ENCODE data around the gene LAMTOR1.
"Not testable (repeated sequence)": the region's sequence is repeated elsewhere in the genome, so short reads cannot be mapped to it uniquely, and the experiment has no call there.

LAMTOR1 gene

DNA sequence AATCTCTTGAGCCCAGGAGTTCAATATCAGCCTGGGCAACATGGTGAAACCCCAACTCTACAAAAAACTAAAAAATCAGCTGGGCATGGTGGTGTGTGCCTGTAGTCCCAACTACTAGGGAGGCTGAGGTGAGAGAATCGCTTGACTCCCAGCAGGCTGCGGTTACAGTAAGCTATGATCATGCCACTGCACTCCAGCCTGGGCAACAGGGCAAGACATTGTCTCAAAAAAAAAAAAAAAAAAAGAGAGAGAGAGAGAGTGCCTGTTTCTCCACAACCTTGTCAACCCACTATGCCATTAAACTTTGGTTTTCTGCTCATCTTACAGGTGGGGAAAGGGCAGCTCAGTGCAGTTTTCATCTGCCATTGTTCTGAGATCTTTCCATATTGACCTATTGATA is 37.6 kb upstream of the LAMTOR1 start:
- H3K4me3 ChIP-seq (ENCODE audit: low read depth, low read length): no peak overlapping the region
- in situ Hi-C loops (cut with HindIII; ENCODE audit: low sequenced_read_pairs): no loop called here
- TF ChIP-seq, protein P1, sequence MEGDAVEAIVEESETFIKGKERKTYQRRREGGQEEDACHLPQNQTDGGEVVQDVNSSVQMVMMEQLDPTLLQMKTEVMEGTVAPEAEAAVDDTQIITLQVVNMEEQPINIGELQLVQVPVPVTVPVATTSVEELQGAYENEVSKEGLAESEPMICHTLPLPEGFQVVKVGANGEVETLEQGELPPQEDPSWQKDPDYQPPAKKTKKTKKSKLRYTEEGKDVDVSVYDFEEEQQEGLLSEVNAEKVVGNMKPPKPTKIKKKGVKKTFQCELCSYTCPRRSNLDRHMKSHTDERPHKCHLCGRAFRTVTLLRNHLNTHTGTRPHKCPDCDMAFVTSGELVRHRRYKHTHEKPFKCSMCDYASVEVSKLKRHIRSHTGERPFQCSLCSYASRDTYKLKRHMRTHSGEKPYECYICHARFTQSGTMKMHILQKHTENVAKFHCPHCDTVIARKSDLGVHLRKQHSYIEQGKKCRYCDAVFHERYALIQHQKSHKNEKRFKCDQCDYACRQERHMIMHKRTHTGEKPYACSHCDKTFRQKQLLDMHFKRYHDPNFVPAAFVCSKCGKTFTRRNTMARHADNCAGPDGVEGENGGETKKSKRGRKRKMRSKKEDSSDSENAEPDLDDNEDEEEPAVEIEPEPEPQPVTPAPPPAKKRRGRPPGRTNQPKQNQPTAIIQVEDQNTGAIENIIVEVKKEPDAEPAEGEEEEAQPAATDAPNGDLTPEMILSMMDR (IDR thresholded peaks at IDR 0.05; ENCODE audit: low read depth, low read length): no peak
- DNase-seq (ENCODE audit: low read depth, low spot score): no peak

DNA sequence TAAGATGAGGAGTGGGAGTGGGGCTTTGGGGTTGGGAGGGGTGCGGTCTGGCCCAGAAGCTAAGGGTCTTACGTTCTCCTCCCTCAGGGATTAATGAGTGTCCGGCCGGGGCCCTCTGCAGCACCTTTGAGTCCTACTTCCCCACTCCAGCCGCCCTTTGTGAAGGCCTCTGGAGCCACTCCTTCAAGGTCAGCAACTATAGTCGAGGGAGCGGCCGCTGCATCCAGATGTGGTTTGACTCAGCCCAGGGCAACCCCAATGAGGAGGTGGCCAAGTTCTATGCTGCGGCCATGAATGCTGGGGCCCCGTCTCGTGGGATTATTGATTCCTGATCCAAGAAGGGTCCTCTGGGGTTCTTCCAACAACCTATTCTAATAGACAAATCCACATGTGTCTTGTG is 36.4 kb upstream of the LAMTOR1 start:
- TF ChIP-seq, protein P1 (IDR thresholded peaks at IDR 0.05; ENCODE audit: low read depth, low read length): no peak
- H3K4me3 ChIP-seq (ENCODE audit: low read depth, low read length): no peak overlapping the region
- in situ Hi-C loops (cut with HindIII; ENCODE audit: low sequenced_read_pairs): no loop called here
- DNase-seq (ENCODE audit: low read depth, low spot score): no peak

DNA sequence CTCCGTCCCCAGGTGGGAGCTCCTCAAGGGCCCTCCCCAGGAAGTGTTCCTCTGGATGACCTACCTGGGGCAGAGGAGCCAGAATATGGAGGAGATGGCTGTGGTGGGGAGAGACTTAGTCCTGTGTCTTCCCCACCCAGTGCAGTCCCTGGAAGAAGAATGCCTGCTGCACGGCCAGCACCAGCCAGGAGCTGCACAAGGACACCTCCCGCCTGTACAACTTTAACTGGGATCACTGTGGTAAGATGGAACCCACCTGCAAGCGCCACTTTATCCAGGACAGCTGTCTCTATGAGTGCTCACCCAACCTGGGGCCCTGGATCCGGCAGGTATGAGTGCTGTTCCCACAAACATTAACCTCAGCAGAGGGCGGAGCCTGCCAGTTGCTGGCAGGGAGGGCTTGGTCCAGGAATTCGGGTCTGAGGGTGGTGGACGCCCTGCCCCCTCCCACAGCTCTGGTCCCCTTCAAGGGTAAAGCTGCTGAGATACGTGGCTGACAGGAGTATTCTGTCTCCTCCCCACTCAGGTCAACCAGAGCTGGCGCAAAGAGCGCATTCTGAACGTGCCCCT is 35.8 kb upstream of the LAMTOR1 start:
- no peak overlapping the region for H3K4me3 ChIP-seq (ENCODE audit: low read depth, low read length)
- no peak for DNase-seq (ENCODE audit: low read depth, low spot score)
- TF ChIP-seq, protein P1 (IDR thresholded peaks at IDR 0.05; ENCODE audit: low read depth, low read length): no peak
- in situ Hi-C loops (cut with HindIII; ENCODE audit: low sequenced_read_pairs): no loop called here

DNA sequence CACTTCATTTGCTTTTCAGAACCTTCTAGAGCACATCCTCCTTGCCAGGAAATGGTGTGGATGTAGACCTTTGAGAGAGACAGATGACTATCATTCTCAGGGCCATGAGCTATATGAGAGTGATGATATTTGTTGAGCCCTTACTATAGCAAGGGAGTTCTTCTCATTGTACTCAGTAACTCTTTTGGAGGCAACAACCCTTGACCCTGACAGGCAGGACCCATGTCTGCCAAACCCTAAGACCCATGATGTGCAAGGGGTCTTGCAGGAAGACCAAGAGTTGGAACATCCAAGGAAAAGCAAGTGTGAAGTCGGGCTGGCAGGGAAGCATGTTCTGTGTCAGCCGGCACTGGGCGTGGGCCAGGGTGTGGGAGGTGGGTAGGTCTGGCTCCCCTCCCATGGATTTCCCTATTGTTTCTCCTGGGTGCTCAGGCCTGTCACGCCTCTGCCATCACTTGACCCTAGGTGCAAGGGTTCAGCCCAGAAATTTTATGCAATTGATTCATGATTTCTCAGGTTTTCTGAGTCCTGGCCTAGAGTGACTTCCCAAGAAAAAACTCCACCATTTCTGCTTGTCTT is 33.7 kb upstream of the LAMTOR1 start:
- TF ChIP-seq, protein P1 (IDR thresholded peaks at IDR 0.05; ENCODE audit: low read depth, low read length): no peak
- no peak for DNase-seq (ENCODE audit: low read depth, low spot score)
- H3K4me3 ChIP-seq (ENCODE audit: low read depth, low read length): no peak overlapping the region
- in situ Hi-C loops (cut with HindIII; ENCODE audit: low sequenced_read_pairs): no loop called here

DNA sequence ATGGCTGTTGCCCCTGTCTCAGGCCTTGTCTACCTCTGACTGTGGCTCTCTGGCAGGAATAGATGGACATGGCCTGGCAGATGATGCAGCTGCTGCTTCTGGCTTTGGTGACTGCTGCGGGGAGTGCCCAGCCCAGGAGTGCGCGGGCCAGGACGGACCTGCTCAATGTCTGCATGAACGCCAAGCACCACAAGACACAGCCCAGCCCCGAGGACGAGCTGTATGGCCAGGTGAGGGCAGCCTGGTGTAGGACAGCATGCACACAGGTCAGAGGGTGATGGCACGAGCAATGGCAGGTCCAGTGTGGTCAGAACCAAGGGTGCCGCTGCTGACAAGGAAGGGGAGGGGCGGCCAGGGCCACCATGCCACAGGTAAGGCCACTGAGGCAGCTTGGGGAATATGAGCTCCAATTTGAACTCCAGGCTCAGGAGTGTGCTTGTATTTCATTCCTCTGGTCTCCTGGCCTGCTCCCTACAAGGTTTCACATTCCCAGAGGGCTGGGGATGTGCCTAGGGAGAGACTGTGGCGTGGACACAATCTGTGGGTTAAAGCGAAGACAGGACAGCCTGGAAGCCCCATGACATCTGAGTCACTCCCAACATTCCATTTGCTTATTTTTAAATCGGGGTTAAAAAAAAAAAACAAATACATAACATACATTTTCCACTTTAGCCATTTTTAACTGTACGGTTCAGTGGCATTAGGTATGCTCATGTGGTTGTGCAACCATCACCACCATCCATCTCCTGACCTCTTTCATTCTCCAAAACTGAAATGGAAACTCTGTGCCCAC is 33.0 kb upstream of the LAMTOR1 start:
- DNase-seq (ENCODE audit: low read depth, low spot score): no peak
- H3K4me3 ChIP-seq (ENCODE audit: low read depth, low read length): no peak overlapping the region
- in situ Hi-C loops (cut with HindIII; ENCODE audit: low sequenced_read_pairs): no loop called here
- TF ChIP-seq, protein P1 (IDR thresholded peaks at IDR 0.05; ENCODE audit: low read depth, low read length): no peak

DNA sequence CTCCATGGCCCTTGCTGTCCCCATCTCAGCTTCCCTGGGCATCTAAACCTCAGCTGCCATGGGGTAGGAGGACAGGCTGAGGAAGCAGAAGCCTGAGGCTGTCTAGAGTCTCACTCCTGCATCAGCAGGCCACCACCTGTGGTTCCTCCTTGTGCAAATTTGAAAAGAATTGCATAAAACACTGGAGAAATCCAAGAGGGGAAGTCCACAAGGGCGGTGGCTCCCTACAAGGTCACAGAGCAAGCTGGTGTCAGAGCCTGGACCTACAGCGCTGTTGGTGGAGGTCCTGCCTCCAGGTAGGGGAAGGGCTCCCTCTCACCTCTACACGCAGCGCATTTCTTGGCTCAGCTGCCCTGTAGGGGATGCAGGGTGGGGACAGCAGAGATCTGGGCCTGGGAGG is 32.4 kb upstream of the LAMTOR1 start, which contains the start of gene FOLR3:
FOLR3 (plus strand) TSS at position 253 of the 400 bp plus-strand sequence. CDS start 228 bp downstream, outside the sequence.
- H3K4me3 ChIP-seq (ENCODE audit: low read depth, low read length); in situ Hi-C loops (cut with HindIII; ENCODE audit: low sequenced_read_pairs); DNase-seq (ENCODE audit: low read depth, low spot score): not testable (repeated sequence)

DNA sequence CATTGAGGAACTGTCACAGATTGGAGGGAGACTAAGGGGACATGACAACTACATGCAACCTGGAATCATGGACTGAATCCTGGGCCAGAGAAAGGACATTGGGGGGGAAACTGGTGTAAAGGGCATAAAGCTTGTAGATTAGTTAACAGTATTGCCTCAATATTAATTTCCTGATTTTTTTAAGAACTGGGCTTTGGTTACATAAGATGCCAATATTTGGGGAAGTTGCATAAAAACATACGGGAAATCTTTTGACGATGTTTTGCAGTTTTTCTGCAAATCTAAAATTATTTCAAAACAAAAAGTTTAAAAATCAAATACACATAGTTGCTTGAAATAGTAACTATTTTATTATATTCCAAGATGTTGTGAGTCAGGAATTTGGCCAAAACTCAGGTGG is 29.5 kb upstream of the LAMTOR1 start:
- TF ChIP-seq, protein P1 (IDR thresholded peaks at IDR 0.05; ENCODE audit: low read depth, low read length): no peak
- DNase-seq (ENCODE audit: low read depth, low spot score): no peak
- no peak overlapping the region for H3K4me3 ChIP-seq (ENCODE audit: low read depth, low read length)
- in situ Hi-C loops (cut with HindIII; ENCODE audit: low sequenced_read_pairs): no loop called here

Data from astrocyte of the spinal cord (primary cell).